ENCODE measurements around the gene RBSN. TPM values are rescaled to one million over a fixed set of nuclear protein-coding genes. Genes with fewer than 3 reads are reported as not detected.
A peak's percentile ranks its signal among the peaks of the same experiment; 100 is the strongest.

RBSN gene
- total and polyA plus RNA-seq, 2 donors (not counting 1 experiment from before 2014, with no cell fraction given), result 7.1 to 32.6 TPM

DNA sequence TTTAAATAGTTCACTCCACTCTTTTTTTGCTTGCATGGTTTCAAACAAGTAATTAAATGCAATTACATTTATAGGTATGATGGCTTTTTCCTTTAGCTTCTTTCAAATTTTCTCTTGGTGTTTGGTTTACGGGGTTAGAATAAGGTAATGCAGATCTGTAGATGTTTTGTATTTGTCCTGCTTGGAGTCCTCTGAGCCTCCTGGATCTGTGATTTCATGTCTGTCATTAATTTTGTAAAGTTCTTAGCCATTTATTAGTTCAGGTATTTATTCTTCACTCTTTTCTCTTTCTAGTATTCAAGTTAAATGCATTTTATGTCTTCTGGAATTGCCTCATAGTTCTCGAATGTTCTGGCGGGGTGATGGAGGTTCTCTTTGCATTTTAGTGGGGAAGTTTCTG is 32.5 kb downstream of the RBSN start:
- WGBS (ENCODE audit: insufficient coverage), result no CpG with 5 or more reads among the region's 3 CpGs
- intact Hi-C loops (cut with micrococcal nuclease), result no loop called here
- H3K4me1 Mint-ChIP-seq, result peaks cover 23% of the 10 kb centered on the region
- H3K27ac ChIP-seq (ENCODE audit: low read length in 2 of 2), result no peak overlapping the region
- no peaks in the 10 kb centered on the region for H3K9me3 Mint-ChIP-seq (ENCODE audit: insufficient read depth)
- CTCF ChIA-PET, result interaction anchor here (1.5 kb wide), 1 partner anchor 15 kb away, joined by 5 read pairs; no protein-coding TSS in a partner anchor
- no peak for DNase-seq
- peak overlapping the region; percentile 20 for H3K4me3 Mint-ChIP-seq
- no peak overlapping the region for H3K4me2 ChIP-seq (replicated peaks; ENCODE audit: low read depth, low read length, poor library complexity, severe bottlenecking)
- peaks cover 18 to 23% of the 10 kb centered on the region in 2 donors for H3K4me1 ChIP-seq (ENCODE audit: control insufficient read depth in 2 of 2, insufficient read depth in 2 of 2, low read length in 2 of 2)
- no peaks in the 10 kb centered on the region for H3K27me3 ChIP-seq (replicated peaks in 1 of 4; ENCODE audit: control extremely low read depth in 1 of 4, control insufficient read depth in 3 of 4, insufficient read depth in 4 of 4, low read length in 3 of 4)
- H3K79me2 ChIP-seq (ENCODE audit: control insufficient read depth, insufficient read depth, low read length), result peaks cover 28% of the 10 kb centered on the region
- H3K27ac Mint-ChIP-seq, result no peak overlapping the region
- no peaks in the 10 kb centered on the region for H3K9me3 ChIP-seq (ENCODE audit: control extremely low read depth in 1 of 3, control insufficient read depth in 2 of 3, insufficient read depth in 1 of 3, low read length in 2 of 3)
- peak overlapping the region; percentile 89 for H2AFZ ChIP-seq (ENCODE audit: insufficient read depth, low read depth, low read length, poor library complexity, severe bottlenecking)
- H4K20me1 ChIP-seq (ENCODE audit: control insufficient read depth, insufficient read depth, low read length, poor library complexity, severe bottlenecking), result peaks cover 16% of the 10 kb centered on the region
- no peak overlapping the region for H3K9ac ChIP-seq (ENCODE audit: low read length)
- no peak overlapping the region for H3K4me3 ChIP-seq (ENCODE audit: control extremely low read depth in 1 of 5, extremely low read depth in 1 of 5, insufficient read depth in 1 of 5, low read depth in 2 of 5, low read length in 4 of 5)
- no peak for ATAC-seq (ENCODE audit: low read depth)
- peaks cover 0 to 8% of the 10 kb centered on the region in 2 experiments for H3K36me3 ChIP-seq (replicated peaks in 1 of 2; ENCODE audit: control extremely low read depth in 1 of 2, control insufficient read depth in 1 of 2, extremely low read depth in 1 of 2, insufficient read depth in 2 of 2, low read length in 1 of 2)
- no peaks in the 10 kb centered on the region for H3K27me3 Mint-ChIP-seq
- TF ChIP-seq EZH2 (IDR thresholded peaks at IDR 0.05; ENCODE audit: borderline replicate concordance, insufficient read depth, low read depth, low read length, poor library complexity, severe bottlenecking), result no peak
- TF ChIP-seq, protein P1, sequence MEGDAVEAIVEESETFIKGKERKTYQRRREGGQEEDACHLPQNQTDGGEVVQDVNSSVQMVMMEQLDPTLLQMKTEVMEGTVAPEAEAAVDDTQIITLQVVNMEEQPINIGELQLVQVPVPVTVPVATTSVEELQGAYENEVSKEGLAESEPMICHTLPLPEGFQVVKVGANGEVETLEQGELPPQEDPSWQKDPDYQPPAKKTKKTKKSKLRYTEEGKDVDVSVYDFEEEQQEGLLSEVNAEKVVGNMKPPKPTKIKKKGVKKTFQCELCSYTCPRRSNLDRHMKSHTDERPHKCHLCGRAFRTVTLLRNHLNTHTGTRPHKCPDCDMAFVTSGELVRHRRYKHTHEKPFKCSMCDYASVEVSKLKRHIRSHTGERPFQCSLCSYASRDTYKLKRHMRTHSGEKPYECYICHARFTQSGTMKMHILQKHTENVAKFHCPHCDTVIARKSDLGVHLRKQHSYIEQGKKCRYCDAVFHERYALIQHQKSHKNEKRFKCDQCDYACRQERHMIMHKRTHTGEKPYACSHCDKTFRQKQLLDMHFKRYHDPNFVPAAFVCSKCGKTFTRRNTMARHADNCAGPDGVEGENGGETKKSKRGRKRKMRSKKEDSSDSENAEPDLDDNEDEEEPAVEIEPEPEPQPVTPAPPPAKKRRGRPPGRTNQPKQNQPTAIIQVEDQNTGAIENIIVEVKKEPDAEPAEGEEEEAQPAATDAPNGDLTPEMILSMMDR (IDR thresholded peaks at IDR 0.05), result no peak
- POLR2A ChIA-PET, result no interaction called here

DNA sequence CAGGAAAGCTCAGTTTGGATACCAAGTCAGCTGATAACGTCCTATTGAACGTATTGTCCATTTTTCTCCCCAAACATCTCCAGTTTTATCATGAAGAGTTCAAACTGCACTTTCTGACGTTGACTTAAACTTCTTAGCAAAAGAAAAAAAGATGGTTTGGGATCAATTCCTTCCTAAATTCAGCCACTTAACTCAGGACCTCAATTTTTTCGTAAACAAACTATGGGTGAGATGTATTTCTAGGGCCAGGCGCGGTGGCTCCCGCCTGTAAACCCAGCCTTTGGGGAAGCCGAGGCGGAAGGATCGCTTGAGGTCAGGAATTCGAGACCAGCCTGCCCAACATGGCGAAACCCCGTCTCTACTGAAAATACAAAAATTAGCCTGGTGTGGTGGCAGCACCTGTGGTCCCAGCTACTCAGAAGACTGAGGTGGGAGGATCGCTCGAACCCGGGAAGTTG is 33.4 kb downstream of the RBSN start:
- intact Hi-C loops (cut with micrococcal nuclease), result loop anchor here (1.0 to 2.0 kb wide), 6 partner anchors 10 to 415 kb away; partner anchors contain the start of genes CAPN7, CCDC174 and RBSN
- H4K20me1 ChIP-seq (ENCODE audit: control insufficient read depth, insufficient read depth, low read length, poor library complexity, severe bottlenecking), result peaks cover 16% of the 10 kb centered on the region
- peak overlapping the region; percentile 89 for H2AFZ ChIP-seq (ENCODE audit: insufficient read depth, low read depth, low read length, poor library complexity, severe bottlenecking)
- peaks cover 33% of the 10 kb centered on the region for H3K79me2 ChIP-seq (ENCODE audit: control insufficient read depth, insufficient read depth, low read length)
- WGBS (ENCODE audit: insufficient coverage), result 82% methylated on average over 12 of the region's 16 CpGs
- no peaks in the 10 kb centered on the region for H3K27me3 ChIP-seq (replicated peaks in 1 of 4; ENCODE audit: control extremely low read depth in 1 of 4, control insufficient read depth in 3 of 4, insufficient read depth in 4 of 4, low read length in 3 of 4)
- peak overlapping the region; percentile 100 for H3K4me3 Mint-ChIP-seq
- H3K9me3 Mint-ChIP-seq (ENCODE audit: insufficient read depth), result no peaks in the 10 kb centered on the region
- H3K27ac ChIP-seq (ENCODE audit: low read length in 2 of 2), result peak overlapping the region in 1 of 2 donors; percentile 66
- POLR2A ChIA-PET, result interaction anchor here (0.6 to 1.8 kb wide), 9 partner anchors 15 to 1767 kb away, joined by 3 to 18 read pairs (median 3); partner anchors contain the start of genes CCDC174, LSM3, NR2C2 and RBSN
- H3K9me3 ChIP-seq (ENCODE audit: control extremely low read depth in 1 of 3, control insufficient read depth in 2 of 3, insufficient read depth in 1 of 3, low read length in 2 of 3), result no peaks in the 10 kb centered on the region
- H3K4me1 Mint-ChIP-seq, result peaks cover 23% of the 10 kb centered on the region
- H3K4me2 ChIP-seq (replicated peaks; ENCODE audit: low read depth, low read length, poor library complexity, severe bottlenecking), result peak overlapping the region; percentile 92
- ATAC-seq (ENCODE audit: low read depth) (no peak), DNase-seq (no peak)
- peaks cover 0 to 5% of the 10 kb centered on the region in 2 experiments for H3K36me3 ChIP-seq (replicated peaks in 1 of 2; ENCODE audit: control extremely low read depth in 1 of 2, control insufficient read depth in 1 of 2, extremely low read depth in 1 of 2, insufficient read depth in 2 of 2, low read length in 1 of 2)
- CTCF ChIA-PET, result interaction anchor here (1.0 to 2.1 kb wide), 7 partner anchors 13 to 145 kb away, joined by 3 to 8 read pairs (median 5); no protein-coding TSS in a partner anchor
- H3K9ac ChIP-seq (ENCODE audit: low read length), result peak overlapping the region; percentile 94
- peak overlapping the region; percentile 36 to 93 (median 79) for H3K4me3 ChIP-seq (ENCODE audit: control extremely low read depth in 1 of 5, extremely low read depth in 1 of 5, insufficient read depth in 1 of 5, low read depth in 2 of 5, low read length in 4 of 5)
- H3K27ac Mint-ChIP-seq, result peak overlapping the region; percentile 98
- no peak for TF ChIP-seq EZH2 (IDR thresholded peaks at IDR 0.05; ENCODE audit: borderline replicate concordance, insufficient read depth, low read depth, low read length, poor library complexity, severe bottlenecking)
- TF ChIP-seq, protein P1 (IDR thresholded peaks at IDR 0.05), result no peak
- H3K27me3 Mint-ChIP-seq, result no peaks in the 10 kb centered on the region
- peaks cover 18 to 23% of the 10 kb centered on the region in 2 donors for H3K4me1 ChIP-seq (ENCODE audit: control insufficient read depth in 2 of 2, insufficient read depth in 2 of 2, low read length in 2 of 2)

All from B cell (primary cell).